NCI-H460 (cell line): ENCODE results near the gene INPP4A. TPM values are rescaled to one million over a fixed set of nuclear protein-coding genes. Genes with fewer than 3 reads are reported as not detected.
"Not testable (repeated sequence)": the region's sequence is repeated elsewhere in the genome, so short reads cannot be mapped to it uniquely, and the experiment has no call there.

Experiments used
- DNase-seq: peaks from one replicate; pipeline ENCODE4 v3.0.0-alpha.2; 2016; ENCODE audit warnings: low read depth; ENCODE audit errors: extremely low read depth
- total RNA-seq: library from RNA; depleted of rRNA; stranded (reverse); fragments of >200 nt; shearing (Covaris generic); gene quantifications from 2 replicates; pipeline ENCODE4 v1.2.3, GENCODE V29; 2014

INPP4A gene
- total RNA-seq, 1 experiment from 2014 or later = 16.7 TPM

DNA sequence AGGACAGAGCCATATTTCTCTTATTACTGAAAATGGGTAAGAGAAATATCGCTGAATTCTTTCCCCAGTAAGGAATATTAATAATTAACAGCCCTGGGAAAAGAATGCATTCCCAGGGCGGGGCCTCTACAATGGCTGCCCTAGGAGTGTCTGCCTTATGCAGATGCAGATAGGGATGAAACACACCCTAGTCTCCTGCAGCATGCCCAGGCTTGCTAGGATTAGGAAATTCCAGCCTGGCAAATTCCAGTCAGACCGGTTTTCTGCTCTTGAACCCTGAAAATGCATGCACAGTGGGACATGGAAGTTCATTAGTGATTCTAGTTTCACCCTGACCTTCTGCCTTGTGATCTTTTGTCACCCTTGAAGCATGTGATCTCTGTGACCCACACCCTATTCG is 9.0 kb upstream of the INPP4A start:
- DNase-seq = not testable (repeated sequence)

DNA sequence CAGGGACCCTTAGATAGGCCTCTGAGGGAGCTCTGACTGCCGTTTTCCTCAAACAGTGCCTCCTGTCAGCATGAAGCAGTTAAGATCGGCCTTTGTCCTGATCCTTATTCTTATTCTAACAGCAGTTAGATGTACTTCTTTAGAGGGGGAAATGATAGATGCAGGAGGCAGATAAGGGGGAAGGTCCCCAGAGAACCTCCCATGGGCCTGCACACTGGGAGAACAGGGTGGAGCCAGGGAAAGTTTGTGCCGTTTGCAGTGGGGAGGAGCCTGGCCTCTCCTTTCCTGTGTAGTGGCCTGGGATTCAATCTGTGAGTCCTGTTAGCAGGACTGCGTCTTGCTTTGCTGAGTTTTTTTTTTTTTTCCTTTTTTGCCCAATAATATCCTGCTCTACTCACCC is 7.9 kb upstream of the INPP4A start:
- no peak for DNase-seq

DNA sequence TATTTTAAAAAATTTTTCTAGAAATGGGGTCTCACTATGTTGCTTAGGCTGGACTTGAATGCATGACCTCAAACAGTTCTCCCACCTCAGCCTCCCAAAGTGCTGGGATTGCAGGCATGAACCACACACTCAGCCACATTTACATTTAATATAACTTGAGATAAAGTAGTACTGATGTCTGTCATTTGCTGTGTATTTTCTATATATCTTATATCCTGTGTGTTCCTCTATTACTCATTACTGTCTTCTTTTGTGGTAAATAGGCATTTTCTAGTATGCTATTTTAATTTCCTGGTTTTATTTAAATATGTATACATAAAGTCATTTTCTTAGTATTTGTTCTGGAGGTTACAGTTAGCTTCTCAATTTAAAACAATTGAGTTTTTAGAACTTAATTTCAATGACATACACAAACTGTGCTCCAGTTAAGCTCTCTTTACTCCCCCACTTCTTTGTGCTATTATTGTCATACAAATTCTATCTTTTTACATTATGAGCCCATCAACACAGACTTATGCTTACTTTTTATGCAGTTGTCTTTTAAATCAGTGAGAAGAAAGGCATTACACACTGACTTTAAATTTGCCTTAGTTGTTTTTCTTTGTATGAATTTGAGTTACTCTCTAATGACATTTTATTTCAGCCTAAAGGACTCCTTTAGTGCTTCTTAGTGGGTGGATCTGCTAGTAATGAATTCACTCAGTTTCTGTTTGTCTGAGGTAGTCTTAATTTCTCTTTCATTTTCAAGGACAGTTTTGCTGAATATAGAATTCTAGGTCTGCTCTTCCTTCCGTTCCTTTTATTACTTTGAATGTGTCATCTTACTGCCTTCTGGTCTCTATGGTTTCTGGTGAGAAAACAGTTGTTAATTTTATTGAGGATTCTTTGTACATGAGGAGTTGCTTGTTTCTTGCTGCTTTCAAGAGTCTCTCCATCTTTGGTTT is 6.2 kb upstream of the INPP4A start:
- DNase-seq = no peak

DNA sequence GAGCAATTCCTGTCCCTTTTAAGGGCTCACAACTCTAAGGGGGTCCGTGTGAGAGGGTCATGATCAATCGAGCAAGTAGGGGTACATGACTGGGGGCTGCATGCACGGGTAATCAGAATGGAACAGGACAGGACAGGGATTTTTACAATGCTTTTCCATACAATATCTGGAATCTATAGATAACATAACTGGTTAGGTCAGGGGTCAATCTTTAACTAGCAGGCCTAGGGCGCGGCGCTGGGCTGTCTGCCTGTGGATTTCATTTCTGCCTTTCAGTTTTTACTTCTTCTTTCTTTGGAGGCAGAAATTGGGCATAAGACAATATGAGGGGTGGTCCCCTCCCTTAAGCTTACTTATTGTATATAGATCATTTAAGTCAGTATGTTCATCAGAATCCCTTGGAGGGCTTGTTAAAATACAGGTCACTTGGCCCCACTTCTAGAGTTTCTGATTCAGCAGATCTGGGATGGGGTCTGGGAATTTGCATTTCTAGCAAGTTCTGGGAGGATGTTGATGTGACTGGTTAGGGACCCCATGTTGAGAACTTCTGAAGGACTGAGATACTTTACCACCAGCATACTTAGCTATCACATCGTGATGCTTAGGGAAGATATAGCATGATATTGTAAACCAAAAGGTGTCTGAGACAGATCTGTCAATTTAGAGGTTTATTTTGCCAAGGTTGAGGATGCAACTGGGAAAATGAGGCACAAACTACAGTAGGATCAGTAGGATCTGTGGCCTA is 2.8 kb upstream of the INPP4A start:
- DNase-seq = no peak

DNA sequence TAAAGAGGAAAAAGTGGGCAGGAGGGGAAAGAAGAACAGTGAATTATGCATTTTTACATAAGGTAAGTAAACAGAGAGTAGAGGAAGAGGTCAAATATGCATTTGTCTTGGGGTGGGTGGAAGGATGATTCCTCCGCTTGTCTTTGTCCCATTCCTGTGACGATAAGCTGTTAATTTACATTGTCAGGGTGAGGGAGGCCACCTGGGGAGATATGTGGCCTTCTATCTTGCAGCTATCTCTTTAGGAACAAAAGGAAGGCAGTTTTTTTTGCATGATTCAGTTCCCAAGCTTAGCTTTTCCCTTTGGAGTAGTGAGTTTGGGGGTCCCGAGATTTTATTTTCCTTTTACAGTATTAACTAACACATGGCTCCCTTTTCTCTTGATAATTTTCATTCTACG is 2.2 kb upstream of the INPP4A start:
- DNase-seq = no peak

DNA sequence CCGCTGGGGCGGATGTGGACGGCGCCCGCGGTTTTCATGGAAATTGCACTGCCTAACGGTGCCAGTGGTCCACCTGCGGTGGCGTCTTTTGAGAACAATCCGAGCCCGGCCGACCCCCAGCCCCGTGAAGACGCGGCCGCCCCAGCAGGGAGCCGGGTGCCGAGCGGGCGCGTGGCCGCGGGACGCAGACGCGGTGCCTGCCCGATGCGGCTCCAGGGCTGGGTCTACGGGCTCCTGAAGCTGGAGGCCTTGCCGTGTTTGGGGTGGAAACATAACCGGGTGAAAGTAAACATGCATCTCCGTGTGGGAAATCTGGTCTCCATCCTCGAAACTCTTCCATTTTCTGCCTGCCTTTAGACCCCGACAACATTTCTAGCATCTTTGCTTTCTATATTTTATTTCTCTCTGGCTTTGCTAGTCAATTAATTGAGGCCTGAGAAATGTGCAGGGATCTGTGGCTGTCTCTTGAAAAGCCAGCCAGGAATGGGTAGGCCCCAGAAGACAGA is 572 bp downstream of the INPP4A start:
- no peak for DNase-seq

DNA sequence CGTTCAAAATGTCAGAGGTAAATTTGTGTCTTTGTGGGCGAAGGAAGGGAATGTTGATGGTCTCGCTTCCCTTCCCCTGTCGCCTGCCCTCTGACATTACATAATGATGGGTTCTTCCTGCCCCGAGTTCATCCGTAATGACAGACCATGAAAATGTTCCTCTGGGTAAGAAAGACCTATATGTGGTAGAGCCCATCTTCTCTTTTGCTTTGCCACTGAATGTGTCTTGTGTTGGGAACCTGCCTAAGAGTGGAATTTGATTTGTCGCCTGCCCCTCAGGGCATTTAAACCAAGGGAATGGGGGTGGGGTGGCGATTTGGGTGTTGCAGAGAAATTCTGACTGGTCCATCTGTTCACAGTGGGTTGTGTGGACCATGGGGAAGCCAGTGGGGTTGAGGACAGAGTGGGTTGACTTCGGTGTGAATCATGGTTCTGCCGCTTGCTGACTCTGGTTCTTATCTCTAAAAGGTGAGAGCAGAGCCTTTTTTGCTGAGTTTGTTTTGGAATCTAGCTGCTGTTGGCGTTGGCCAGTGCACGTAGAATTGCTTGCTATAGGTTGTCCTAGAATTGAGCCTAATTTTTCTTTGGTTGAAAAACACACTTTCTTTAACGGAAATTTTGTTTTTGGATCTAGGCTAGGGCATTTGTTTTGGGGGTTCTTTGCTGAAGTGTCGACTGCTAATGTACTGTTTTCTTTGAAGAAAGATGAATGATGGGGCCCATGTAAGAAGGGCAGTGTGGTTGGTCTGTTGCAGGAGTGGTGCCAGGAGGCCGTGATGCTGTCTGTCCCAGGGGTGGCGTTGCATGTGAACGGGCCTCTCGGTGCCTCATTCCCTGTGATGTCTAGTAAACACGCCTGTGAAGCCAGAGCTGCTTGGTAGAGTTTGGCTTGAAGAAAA is 1.3 kb downstream of the INPP4A start:
- DNase-seq = no peak

DNA sequence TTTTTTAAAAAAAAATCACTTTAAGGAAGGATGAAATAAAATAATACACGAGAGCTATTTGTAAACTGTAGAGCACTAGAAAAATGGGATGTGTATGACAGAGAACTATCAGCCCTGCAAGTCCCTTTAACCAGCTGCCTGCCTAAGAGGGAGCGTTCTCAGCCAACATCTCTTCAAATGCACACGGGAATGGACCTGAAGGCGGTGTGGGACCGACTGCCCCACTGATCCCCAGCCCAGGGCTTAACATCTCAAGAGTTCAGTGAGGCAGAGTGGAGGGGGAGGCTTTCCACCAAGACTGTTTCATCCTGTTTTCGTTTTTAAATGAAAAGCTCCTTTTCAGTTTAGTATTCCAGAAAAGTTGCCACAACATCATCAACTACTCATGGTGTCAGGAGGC is 2.2 kb downstream of the INPP4A start:
- DNase-seq = no peak

DNA sequence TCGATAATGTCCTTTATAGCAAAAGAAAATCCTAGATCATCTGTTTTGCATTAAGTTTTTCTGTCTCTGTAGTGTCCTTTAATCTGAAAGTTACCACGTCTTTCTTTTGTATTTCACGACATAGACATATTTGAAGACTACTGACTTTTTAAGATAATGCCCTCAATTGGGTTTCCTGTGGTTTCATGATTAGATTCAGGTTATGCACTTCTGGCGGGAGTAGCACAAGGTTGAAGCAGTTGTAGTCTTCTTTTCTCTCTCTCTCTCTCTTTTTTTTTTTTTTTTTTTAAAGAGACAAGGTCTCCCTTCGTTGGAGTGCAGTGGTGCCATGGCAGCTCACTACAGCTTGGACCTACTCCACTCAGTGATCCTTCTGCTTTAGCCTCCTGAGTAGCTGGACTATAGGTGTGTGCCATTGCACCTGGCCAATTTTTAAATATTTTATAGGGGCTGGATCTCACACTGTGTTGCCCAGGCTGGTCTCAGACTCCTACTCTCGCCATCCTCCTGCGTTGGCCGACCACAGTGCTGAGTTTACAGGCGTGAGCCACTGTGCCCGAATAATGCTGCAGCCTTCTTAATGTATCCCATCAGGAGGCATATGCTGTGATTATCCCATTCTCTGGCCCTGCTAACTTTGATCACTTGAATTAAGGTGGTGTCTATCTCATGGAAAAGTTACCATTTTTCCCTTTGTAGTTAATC is 3.9 kb downstream of the INPP4A start:
- DNase-seq = no peak

DNA sequence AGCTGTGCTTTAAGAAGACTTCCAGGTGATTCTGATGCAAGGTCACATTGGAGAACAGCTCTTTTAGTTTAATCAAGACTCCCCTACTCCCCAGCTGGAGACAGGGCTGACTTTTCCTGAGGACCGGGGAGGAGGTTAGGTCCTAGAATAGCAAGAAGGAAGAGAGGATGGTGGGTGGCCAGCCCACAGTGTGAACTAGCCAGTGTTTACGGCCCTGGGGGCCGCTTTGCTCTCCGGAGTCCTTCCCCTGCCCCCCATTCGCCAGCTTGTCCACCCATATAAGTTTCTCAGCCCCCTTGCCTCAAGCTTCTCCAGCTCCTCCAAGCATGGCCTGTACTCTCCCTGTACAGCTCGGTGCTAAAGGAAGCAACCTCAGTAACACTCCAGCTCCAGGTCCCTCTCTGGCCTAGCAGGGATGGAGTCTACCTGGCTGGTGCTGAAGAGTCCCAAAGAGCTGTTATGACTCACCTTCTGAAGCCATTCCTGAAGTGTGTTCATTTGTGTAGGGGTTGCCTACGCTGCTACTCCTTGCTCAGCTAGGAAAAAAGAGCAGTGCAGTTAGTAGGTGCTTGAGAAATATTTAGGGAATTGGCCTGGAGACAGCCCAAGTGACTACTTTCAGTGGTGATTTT is 7.9 kb downstream of the INPP4A start:
- no peak for DNase-seq

DNA sequence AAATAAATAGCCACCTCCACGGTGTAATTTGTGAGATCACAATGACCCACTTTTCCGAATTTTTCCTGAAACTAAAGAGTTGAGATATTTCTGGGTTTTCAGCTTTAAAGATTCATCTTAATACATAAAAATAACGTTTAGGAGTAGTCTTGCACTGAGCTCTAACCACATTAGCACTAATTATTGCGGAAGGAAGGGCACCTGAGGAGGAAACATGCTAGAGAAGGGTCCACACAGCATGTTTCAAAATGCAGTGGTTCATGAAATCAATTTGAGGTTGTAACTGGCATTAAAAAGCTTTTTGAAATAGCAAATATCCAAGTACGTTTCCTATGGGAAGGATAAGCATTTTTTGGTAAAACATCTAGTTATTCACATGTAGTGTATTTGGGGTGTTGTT is 8.4 kb downstream of the INPP4A start:
- DNase-seq = no peak

DNA sequence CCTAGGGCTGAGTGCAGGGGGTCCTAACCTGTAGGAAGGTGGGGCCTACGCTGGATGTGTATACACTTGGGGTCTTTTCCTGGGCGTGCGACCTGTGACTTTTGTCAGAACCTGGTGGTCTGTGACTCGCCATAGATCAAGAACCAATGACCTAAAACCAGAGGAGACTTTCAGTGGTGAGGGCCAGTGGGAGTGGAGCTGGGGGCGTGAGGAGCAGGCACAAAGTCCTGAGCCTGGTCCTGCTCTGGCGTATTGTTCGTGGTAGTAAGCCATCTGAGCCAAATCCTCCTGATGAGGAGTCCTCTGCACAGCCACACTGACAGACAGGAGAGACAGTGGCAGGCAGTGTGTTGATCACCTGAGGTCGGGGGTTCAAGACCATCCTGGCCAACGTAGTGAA is 8.9 kb downstream of the INPP4A start:
- DNase-seq = no peak

DNA sequence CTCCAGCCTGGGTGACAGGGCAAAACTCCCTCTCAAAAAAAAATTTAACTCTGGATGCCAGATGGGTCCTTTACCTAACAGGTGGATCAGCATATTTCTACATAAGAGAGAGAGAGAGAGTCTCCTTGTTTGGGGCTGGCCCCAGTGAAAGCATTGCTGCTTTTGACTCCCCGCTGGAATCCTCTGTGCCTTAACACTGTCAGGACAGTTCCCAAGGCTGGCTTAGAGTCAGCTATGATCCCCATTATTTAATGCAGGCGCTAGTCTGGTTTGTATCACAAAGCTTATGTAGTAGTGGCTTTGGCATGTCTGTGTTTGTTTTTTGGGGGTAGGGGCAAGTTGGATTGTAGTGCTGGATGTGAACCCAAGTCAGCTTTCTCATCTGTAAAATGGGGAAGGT is 9.4 kb downstream of the INPP4A start:
- no peak for DNase-seq

DNA sequence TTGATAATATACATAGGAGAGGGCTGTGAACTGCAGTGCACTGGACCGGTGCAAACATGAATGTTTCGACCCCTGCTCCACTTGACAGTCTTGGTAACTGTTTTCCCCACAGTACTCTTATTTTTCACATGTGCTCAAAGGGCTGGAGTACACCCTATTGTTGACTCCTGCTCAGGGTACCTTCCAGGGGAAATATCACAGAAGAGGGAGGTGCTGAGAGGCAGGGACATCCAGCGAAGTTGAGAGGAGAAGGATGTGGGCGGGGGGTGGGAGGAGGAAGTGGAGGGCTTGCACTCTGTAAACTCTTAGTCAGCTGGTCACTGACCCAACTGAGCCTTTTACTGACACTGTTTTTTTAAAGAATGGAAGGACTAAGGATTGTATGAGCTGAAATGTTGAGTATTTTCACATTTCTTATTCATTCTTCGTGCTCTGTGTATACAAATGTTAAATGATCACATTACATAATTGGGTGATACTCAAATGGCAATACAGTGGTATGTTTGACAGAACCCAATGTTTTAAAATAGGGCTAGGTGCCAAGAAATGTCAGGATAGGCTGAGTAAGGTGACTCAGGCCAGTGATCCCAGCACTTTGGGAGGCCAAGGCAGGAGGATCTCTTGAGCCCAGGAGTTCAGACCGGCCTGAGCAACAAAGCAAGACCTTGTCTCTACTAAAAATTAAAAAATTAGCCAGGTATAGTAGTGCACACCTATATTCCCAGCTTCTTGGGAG is 10.0 kb downstream of the INPP4A start:
- no peak for DNase-seq

DNA sequence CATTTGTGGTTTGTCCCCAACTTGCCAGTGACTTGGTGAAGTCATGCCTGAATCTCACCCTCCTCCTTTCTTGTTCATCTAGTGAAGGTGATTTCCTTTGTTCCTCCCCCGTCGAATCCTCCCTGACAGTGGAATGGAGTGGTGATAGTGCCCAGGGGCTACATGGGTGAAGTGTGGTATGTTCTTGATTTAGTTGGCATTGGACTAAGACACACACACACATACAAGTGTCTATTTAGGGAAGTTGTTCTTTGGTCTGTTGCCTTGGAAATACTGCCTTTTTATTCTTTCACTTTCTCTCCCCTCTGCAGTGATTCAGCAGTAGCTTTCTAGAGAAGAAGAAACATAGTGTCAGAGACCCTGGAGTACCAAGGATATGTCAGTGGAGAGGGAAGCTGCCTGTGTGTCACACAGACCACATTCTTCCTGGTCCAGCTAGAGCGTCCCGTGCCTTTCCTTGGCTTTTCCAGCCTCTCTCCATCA is 10.9 kb downstream of the INPP4A start:
- DNase-seq = no peak

DNA sequence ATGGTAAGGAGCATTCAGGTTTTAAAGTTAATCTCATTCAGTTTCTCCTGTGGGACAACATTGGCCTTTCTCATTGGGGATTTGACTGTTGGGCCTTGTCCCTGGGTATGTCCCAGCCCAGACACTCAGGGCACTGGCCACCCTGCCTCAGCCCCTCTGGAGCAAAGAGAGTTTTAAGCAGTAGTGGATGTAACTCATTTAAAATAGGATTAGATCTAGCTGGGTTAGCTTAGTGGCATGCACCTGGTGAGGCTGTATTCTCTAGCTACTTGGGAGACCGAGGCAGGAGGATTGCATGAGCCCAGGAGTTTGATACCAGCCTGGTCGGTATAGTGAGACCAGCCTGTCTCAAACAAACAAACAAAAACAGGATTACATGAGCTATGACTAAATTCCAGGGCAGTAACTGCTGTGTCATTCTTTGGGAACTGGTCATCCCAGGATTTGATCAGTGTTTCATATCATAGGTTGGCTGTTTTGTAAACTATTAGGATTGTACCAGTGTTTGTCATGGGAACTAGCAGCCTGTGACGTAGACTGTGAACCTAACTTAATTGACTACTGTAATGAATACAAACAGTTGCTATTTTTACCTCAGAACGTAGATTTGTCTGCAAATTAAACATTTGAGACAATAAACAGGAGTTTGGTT is 12.5 kb downstream of the INPP4A start:
- peak; percentile 84 for DNase-seq

DNA sequence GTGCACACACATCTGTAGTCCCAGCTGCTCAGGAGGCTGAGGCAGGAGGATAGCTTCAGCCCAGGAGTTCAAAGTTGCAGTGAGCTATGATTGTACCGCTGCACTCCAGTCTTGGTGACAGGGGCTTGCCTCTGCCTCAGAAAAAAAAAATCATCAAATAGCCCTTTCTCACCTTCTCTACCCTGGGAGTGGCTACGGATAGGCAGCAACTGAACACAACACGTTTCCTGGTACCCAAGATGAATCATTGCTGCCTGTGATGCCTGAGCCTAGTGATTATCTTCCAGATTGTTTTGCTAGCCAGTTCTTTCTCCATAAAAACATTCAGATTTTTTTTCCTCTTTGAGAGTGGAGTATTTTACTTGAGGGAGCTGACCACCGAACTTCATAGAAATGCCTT is 13.5 kb downstream of the INPP4A start:
- no peak for DNase-seq

DNA sequence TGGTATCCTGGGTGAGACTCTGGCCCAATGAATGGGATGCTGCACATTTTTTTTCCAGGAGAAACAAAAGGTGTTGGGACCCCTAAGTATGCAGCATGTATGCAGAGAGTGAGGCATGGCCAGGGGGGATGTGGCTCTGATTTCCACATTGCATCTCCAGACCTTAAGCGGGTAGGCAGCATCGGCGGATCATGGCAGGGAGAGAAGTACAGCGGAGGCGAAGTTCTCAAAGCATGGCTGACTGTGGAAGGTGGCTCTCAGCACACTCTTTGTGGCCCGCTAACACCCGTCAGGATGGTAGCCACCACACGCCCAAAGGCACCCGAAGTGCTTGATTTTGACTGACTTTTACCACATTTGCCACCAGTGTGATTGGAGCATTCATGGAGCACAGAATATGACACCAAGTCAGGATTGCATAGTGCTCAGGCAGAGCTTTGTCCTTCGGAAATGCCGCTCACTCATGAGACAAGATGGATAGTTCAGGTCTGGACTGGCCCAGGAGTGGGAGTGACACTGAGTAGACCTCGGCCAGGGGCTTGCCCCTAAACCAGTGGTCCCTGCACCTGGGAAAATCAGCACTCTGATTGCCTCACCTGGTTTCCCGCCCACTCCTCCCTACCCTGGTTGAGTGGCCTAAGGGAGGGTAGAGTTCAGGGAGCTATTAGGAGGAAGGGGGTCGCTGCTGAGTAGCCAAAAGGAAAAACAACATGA is 14.2 kb downstream of the INPP4A start:
- DNase-seq = no peak
